CD4-positive, alpha-beta T cell treated with Interleukin-17A for 4 hours (primary cell): ENCODE results near the gene IFI27L2.

ENCODE experiments used
- DNase-seq: peaks from one replicate; pipeline ENCODE4 v3.0.0-alpha.2; 2020; ENCODE audit warnings: mixed read lengths

Gene IFI27L2

GRCh38 chr14:94145902-94146527 is 16.6 kb upstream of the IFI27L2 start:
- DNase-seq, result no peak

GRCh38 chr14:94144765-94145164 is 15.4 kb upstream of the IFI27L2 start:
- DNase-seq, result no peak

GRCh38 chr14:94143711-94144110 is 14.3 kb upstream of the IFI27L2 start:
- no peak for DNase-seq

- DNase-seq, result no peak
These were observed 13.8 kb upstream of the IFI27L2 start for GRCh38 chr14:94143239-94143638.

- no peak for DNase-seq
These were observed 13.4 kb upstream of the IFI27L2 start for GRCh38 chr14:94142836-94143235.

- no peak for DNase-seq
These were observed 12.8 kb upstream of the IFI27L2 start for GRCh38 chr14:94142247-94142646.

GRCh38 chr14:94139421-94139820 is 10.0 kb upstream of the IFI27L2 start:
- no peak for DNase-seq

- no peak for DNase-seq
These were observed 9.6 kb upstream of the IFI27L2 start for GRCh38 chr14:94139006-94139405.

- DNase-seq, result no peak
These were observed 8.8 kb upstream of the IFI27L2 start for GRCh38 chr14:94138251-94138650.

GRCh38 chr14:94136575-94137331 is 7.3 kb upstream of the IFI27L2 start:
- DNase-seq, result peak; percentile 88

GRCh38 chr14:94135476-94135875 is 6.1 kb upstream of the IFI27L2 start:
- DNase-seq, result no peak

- DNase-seq, result peak; percentile 77
These were observed 3.0 kb upstream of the IFI27L2 start for GRCh38 chr14:94132285-94132887.

GRCh38 chr14:94129758-94130414 is 482 bp upstream of the IFI27L2 start:
- DNase-seq, result peak; percentile 67

- no peak for DNase-seq
These were observed 1.1 kb downstream of the IFI27L2 start for GRCh38 chr14:94128216-94128839.

GRCh38 chr14:94127330-94127729 is 2.1 kb downstream of the IFI27L2 start:
- no peak for DNase-seq

GRCh38 chr14:94126800-94127199 is 2.6 kb downstream of the IFI27L2 start:
- no peak for DNase-seq

GRCh38 chr14:94126419-94126677 is 3.1 kb downstream of the IFI27L2 start:
- no peak for DNase-seq

- no peak for DNase-seq
These were observed 3.6 kb downstream of the IFI27L2 start for GRCh38 chr14:94125659-94126418.

- DNase-seq, result no peak
These were observed 4.6 kb downstream of the IFI27L2 start for GRCh38 chr14:94124582-94125377.

GRCh38 chr14:94123868-94124267 is 5.5 kb downstream of the IFI27L2 start:
- DNase-seq, result no peak

GRCh38 chr14:94123296-94123695 is 6.1 kb downstream of the IFI27L2 start:
- DNase-seq, result no peak

- no peak for DNase-seq
These were observed 7.0 kb downstream of the IFI27L2 start for GRCh38 chr14:94122438-94122837.
